ENCODE data around the gene CCDC92.
A peak's percentile ranks its signal among the peaks of the same experiment; 100 is the strongest.
"Not testable (repeated sequence)": the region's sequence is repeated elsewhere in the genome, so short reads cannot be mapped to it uniquely, and the experiment has no call there.

CCDC92 gene

DNA sequence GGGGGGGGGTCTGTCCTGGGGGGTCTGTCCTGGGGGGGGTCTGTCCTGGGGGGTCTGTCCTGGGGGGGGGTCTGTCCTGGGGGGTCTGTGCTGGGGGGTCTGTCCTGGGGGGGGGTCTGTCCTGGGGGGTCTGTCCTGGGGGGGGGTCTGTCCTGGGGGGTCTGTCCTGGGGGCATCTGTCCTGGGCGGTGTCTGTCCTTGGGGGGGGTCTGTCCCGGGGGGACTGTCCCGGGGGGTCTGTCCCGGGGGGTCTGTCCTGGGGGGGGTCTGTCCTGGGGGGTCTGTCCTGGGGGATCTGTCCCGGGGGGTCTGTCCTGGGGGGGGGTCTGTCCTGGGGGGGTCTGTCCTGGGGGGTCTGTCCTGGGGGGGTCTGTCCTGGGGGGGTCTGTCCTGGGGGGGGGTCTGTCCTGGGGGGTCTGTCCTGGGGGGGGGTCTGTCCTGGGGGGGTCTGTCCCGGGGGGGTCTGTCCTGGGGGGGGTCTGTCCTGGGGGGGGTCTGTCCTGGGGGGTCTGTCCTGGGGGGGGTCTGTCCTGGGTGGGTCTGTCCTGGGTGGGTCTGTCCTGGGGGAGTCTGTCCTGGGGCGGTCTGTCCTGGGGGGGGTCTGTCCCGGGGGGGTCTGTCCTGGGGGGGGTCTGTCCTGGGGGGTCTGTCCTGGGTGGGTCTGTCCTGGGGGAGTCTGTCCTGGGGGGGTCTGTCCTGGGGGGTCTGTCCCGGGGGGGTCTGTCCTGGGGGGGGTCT lies 60.8 kb downstream of the CCDC92 start:
- DNase-seq (ENCODE audit: low read depth in 4 of 4, low spot score in 1 of 4): not testable (repeated sequence)

DNA sequence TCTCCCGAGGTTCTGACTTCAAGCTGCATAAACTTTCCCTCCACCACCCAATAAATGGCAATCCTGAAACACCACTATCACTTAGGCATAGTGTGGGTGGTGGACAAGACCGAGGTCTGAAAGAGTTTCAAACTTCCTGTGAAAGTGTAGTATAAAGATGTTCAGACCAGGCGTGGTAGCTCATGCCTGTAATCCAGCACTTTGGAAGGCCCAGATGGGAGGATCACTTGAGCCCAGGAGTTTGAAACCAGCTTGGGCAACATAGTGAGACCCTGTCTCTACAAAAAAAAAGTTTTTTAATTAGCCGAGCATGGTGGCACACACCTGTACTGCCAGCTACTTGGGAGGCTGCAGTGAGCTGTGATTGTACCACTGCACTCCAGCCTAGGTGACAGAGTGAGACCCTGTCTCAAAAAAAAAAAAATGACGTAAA lies 61.9 kb downstream of the CCDC92 start:
- no peak for DNase-seq (ENCODE audit: low read depth in 4 of 4, low spot score in 1 of 4)

DNA sequence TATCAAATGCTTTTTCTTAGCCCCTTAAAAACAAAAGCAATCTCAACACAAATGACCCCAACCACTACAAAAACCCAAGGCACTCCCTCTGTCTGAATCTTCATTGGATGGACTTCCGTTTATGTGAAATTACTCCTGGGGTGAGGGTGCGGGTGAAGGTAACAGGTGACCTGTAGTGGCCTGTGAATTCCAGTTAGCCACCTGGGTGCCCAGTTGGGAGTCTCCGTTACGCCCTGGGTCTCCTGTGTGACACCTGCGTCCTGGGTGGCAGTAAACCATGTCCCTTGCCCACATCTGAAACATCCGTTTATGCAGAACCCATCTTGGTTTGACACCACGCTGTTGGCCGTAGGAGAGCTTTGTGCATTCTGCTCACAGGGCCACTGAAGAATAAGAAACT lies 62.6 kb downstream of the CCDC92 start:
- no peak for DNase-seq (ENCODE audit: low read depth in 4 of 4, low spot score in 1 of 4)

DNA sequence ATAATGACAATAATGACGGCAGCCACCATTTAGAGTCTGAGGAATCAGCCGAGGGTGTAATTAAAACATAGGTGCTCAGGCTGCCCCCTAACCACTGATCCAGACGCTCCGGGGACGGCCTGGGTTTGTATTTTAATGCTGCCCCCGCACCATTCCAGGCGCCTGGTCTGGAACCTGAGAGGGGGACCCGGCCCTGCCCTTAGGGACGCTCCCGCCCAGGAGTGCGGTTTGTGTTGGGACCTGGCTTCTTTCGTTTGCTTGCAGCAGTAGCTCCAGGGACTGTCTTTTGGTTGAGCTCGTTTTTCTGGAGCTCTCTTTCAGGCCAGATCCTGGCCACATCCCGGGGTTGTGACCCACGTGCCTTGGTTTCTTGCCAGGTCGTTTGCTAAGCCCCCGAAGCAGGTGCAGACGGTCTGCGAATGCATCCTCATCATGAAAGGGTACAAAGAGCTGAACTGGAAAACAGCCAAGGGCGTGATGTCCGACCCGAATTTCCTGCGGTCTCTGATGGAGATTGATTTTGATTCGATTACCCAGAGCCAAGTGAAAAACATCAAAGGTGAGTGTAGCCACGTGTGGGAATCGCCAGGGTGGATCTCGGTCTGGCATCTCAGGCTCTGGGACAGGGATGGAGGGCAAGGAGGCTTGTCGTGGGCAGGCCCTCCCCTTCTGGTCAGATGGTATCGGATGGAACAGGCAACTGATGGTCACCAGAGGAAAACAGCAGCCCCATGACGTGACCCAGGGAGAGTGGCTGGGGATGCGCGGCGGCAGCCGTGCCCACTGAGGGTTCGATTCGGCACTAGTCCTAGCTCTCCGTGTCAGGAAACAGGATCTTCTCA lies 63.5 kb downstream of the CCDC92 start:
- no peak for DNase-seq (ENCODE audit: low read depth in 4 of 4, low spot score in 1 of 4)

DNA sequence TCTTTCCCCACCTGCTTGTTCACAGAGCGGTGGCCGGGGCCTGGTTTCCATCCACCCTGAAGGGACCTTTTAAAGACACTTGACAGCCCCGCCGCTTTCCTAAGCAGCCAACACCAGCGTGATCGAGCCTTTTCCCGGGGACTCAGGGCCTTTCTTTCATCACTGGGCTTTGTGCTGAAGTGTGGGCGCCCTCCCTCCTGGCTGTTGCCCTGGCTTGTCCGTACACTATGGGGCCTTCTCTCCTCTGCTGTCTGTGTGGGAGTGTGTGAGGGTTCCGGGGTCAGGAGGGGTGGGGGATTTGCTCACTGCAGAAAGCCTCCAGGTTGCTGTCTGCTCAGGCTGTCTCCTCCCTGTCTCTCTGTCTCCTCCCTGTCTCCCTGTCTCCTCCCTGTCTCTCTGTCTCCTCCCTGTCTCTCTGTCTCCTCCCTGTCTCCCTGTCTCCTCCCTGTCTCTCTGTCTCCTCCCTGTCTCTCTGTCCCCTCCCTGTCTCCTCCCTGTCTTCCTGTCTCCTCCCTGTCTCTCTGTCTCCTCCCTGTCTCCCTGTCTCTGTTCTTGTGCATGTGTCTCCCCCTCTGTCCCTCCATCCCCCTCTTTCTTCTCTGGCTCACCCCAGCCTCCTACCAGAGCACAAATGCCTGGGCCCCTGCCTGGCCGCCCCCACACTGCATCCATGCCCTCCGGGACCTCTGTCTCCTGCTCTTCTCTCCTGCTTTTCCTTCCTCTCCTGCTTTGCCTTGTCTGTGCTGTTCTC lies 64.7 kb downstream of the CCDC92 start:
- DNase-seq (ENCODE audit: low read depth in 4 of 4, low spot score in 1 of 4): no peak

DNA sequence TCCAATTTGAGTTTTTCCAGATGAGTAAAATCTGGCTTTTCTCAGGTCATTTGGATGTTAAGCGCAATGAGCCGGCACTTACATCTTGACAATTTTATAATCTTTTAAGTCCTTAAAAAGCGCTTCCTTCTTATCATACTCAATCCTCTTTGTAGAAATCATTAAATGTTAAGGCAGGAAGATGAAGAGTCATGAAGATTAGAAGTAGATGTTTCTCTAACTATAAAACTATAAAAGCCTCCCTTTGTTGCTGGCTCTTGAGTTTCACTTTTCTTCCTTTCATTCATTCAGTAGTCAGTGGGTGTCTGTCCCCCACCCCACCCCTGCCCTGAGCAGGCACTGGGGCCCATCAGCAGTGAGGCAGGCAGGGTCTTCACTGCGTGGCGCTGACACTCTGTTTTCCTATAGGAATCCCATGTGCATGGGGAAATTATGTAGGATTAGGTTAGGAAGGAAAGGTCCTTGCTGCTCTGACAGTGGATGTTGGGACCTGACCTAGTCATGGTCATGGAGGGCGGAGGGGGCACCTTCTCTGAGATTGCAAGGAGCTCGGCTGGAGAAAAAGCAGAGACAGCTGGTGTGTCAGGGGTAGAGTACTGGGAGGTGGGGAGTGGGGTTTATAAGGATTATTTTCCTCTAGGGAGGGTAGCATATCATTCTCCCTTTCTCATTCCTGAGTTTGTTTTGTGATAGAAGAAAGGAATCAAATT lies 65.8 kb downstream of the CCDC92 start:
- no peak for DNase-seq (ENCODE audit: low read depth in 4 of 4, low spot score in 1 of 4)

DNA sequence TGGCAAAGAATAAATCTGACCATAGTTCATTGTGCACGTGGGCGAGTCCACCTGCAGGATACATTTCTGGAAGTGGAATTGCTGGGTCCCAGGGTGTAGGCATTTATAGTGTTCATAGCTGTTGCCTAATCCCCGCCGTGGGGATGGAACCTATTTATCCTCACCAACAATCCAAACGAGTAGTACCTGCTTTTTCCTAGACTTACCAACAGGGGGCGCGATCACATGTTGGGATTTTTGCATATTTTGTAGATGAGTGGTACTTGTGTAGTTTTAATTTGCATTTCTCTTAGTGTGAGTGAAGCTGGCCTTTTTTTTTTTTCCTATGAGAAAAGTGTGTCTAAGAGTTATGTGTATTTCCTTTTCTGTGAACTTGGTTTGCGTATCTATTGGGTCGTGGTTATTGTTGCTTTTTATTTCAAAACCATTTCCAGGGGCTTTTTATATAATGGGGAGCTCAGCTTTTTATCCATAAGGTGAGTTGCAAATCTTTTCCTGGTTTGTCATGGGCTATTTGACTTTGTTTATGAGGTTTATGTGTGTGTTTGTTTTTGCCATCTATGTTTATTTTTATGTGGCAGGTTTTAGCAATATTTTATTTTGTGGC lies 67.2 kb downstream of the CCDC92 start:
- DNase-seq (ENCODE audit: low read depth in 4 of 4, low spot score in 1 of 4): peak; percentile 35 to 56 (median 46)

DNA sequence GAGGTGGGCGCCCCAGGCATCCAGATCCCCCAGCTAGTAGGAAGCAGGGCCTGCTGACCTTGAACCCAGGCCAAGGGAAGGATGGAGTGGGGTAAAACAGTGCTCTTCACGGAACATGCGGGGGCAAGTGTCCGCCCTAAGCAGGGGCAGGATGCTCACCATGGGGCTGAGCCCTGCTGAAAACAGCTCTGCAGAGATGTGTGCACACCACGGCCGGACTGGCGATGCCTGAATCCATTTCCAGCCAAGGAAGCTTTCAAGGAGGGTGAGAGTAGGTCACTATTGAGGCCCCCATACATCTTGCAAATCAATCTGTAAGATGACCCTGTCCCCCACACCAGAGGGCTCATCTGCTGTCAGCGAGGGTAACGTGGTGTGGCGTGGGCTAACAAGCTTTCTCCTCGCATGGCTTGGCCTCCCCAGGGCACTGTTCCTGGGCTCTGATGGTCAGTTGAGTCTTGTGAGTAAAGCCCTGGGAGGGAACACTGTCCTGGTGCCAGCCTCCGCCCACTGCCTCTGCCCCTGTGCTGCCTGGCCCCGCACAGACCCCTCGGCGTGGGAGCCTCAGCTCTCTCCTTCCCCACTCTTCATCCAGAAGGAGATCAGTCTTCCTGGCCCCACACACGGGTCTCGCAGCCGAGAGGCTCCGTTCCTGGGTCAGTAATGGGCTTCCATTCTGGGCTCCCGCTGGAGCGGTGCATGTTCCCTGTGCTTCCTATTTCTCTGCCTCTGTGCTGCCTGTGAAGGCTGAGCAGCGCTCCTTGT lies 69.1 kb downstream of the CCDC92 start:
- DNase-seq (ENCODE audit: low read depth in 4 of 4, low spot score in 1 of 4): no peak

DNA sequence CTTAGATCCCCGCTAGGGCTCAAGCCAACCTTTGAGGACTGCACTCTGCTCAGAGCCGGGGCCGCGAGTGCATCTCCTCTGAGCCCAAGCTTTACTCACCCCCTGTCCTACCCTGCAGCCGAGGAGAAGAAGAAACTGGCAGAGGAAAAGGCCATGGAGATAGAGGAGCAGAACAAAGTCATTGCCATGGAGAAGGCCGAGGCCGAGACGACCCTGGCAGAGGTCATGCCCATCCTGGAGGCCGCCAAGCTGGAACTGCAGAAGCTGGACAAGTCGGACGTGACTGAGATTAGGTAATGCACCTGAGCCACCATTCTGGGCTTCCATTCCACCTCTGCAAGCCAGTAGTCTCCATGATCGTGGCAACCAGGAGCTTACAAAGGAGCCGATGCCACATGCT lies 69.8 kb downstream of the CCDC92 start:
- DNase-seq (ENCODE audit: low read depth in 4 of 4, low spot score in 1 of 4): no peak

DNA sequence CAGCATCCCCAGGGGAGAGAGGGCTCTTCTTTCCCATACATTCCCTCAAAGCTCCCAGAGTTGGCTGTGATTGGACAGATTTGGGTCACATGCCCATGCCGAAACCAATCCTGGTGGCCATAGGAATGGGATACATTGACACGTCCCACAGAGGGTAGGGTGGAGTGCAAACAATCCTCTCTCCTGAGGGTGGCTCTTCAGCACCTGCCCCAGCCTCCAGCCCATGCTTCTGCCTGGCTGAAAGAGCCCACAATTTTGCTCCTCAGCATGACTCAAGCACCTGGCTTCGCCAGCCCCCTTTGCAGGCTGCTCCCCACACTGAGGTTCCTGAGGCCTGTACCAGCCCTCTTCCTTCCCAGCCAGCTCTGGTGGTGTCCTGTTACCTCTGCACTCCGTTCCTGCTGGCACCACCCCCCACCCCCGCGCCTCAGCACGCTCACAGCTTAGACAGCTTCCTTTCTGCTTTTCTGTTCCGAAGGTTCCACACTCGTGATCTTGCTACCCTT lies 71.7 kb downstream of the CCDC92 start:
- DNase-seq (ENCODE audit: low read depth in 4 of 4, low spot score in 1 of 4): no peak

DNA sequence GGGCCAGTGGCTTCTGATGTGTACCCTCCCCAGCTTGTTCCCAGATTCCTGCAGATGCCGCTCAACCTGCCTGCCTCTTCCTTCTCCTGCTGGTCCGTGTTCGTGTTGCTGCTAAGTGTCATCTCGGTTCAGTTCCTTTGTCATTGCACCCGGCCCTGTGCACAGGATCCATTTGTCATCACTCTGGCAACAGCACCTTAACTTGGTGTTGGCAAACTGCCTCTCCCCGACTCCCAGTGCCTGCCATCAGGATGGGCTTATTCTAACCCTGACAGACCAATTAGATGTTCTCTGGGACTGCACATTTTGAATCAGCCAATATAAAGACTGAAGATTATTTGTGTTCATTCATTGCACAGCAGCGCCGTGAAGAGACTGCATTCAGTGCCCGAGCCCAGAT lies 73.3 kb downstream of the CCDC92 start:
- DNase-seq (ENCODE audit: low read depth in 4 of 4, low spot score in 1 of 4): no peak

DNA sequence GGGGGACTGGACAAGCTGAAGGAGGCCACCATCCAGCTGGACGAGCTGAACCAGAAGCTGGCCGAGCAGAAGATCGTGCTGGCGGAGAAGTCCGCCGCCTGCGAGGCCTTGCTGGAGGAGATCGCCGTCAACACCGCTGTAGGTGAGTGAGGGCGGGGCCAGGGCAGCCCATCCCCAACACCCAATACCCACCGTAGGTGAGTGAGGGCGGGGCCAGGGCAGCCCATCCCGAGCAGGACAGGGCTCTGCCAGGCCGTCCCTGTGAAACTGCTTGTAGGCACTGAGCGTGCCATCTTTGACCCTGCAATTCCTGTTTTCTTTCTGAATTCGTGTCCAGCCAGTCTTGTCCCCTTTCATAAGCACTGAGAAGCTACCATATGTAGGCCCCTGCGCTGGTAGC lies 74.0 kb downstream of the CCDC92 start:
- no peak for DNase-seq (ENCODE audit: low read depth in 4 of 4, low spot score in 1 of 4)

DNA sequence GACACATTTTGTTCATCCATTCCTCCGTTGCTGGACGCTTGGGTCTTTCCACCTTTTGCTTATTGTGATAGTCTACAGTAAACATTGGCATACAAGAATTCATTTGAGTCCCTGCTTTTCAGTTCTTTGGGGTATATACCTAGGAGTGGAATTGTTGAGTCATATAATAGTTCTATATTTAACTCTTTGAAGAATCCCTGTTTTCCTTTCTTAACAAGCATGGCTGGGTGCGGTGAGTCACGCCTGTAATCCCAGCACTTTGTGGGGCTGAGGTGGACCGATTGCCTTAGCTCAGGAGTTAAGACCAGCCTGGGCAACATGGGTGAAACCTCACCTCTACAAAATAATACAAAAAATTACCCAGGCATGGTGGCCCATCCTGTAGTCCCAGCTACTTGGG lies 75.4 kb downstream of the CCDC92 start:
- DNase-seq (ENCODE audit: low read depth in 4 of 4, low spot score in 1 of 4): no peak

DNA sequence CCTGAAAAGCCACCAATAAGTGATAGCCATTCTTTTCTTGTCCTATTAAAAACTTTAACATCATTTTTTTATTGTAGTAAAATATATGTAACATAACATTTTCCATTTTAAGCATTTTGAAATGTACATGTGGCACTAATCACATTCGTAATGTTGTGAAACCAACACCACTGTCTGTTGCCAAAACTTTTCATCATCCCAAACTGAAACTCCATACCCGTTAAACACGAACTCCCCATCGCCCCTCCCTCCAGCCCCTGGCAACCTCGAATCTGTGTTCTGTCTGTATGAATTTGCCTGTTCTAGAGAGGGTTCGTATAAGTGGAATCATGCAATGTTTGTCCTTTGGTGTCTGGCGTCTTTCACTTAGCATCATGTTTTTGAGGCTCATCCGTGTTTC lies 75.9 kb downstream of the CCDC92 start:
- DNase-seq (ENCODE audit: low read depth in 4 of 4, low spot score in 1 of 4): no peak

DNA sequence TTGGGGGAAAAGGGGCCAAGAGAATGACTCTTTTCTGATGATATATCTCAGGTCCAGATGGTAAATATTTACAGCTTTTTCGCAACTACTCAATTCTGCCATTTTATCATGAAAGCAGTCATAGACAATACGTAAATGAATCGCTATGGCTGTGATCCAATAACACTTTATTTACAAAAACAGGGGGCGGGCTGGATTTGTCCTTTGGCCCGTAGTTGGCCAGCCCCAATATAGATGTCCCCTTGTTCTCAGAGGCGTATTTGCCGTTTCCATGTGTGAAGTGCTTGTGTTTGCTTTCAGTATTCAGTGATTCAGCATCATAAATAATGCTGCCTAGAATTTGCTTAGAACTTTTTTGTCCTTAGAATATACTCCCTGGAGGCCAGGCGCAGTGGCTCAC lies 77.2 kb downstream of the CCDC92 start:
- DNase-seq (ENCODE audit: low read depth in 4 of 4, low spot score in 1 of 4): no peak

DNA sequence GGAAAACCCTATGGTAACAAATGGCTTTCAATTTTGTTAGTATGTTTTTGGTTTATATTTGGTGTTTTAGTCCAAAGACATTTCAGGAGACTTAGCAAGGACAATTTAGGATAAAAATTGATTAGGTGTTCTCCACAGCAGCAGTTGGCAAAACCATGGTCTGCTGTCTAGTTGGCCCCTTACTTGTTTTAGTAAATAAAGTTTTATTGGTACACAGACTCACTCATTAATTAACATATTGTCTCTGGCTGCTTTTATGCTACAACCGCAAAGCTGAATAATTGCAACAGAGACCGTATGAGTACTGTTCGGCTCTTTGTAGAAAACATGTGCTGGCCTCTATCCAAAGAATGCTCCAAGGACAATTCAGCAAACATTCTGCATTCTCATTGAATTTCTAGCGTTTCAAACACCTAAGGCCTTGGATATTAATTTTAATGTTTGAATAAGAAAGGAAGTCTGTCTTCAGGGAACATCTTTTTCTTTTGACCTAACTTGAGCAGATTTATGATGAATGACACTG lies 77.7 kb downstream of the CCDC92 start:
- no peak for DNase-seq (ENCODE audit: low read depth in 4 of 4, low spot score in 1 of 4)

DNA sequence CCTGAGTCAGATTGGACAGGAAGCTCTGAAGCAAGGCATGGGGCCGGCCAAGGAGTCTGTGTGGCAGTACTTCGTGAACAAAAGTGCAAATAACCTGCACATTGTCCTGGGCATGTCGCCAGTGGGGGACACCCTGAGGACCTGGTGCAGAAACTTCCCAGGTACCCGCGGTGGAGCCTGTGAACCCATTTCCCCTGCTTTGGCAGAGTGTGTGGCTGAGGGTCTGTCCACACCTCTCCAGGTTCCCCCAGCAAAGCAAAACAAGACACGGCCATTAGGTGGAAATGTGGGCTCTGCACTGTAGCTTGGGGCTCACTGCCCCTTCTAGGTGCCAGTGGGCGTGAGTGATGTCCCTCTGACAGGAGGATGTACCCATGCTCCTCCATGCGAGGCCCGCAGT lies 79.4 kb downstream of the CCDC92 start:
- no peak for DNase-seq (ENCODE audit: low read depth in 4 of 4, low spot score in 1 of 4)

DNA sequence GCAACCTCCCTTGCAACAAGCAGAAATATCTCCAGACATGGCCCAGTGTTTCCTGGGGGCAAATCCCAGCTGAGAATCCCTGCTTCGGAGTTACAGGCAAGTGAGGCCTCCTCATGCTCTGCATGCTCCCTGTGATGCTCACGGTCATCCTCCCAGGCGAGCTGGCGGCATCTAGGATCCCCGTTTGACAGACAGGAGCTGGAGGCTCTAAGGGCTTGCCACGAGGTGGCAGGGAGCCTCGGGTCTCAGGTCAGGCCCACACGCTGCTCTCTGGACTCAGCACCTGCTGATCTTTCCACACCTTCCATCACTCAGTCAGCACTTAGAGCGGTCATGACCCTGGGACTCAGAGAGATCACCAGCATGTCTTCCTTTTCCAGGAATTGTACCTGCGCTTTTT lies 79.8 kb downstream of the CCDC92 start:
- DNase-seq (ENCODE audit: low read depth in 4 of 4, low spot score in 1 of 4): no peak

DNA sequence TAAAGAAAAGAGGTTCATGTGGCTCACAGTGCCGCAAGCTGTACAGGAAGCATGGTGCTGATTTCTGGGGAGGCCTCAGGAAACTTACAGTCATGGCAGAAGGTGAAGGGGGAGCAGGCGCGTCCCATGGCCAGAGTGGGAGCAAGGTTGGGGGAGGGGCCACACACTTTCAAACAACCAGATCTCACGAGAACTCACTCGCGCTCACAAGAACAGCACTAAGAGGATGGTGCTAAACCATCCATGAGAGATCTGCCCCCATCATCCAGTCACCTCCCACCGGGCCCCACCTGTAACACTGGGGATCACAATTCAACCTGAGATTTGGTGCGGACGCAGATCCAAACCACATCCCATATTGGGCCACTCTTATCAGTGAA lies 80.5 kb downstream of the CCDC92 start:
- no peak for DNase-seq (ENCODE audit: low read depth in 4 of 4, low spot score in 1 of 4)
